Kidney (tissue), 14 donors: ENCODE data around the gene HECW1. TPM values are rescaled to one million over a fixed set of nuclear protein-coding genes. Genes with fewer than 3 reads are reported as not detected.
A peak's percentile ranks its signal among the peaks of the same experiment; 100 is the strongest.

Experiments used
- DNase-seq, 5 donors: peaks; one replicate each; pipeline ENCODE4 v3.0.0-alpha.2; 2013 to 2020
- FAIRE-seq: peaks from 2 replicates; lab custom pipeline; 2012; peaks lifted over from hg19 to GRCh38; lab: Jason Lieb, UNC
- H3K27ac ChIP-seq, 2 donors: one replicate each; pipeline ENCODE4 v1.7.0; 2013; ENCODE audit warnings: low read depth in 2 of 2, low read length in 2 of 2, inconsistent platforms in 1 of 2
- H3K27me3 ChIP-seq: one replicate; pipeline ENCODE4 v1.7.1; 2013; ENCODE audit warnings: low read length, inconsistent platforms; ENCODE audit not compliant: control insufficient read depth, insufficient read depth
- H3K36me3 ChIP-seq, 3 donors: one replicate each; pipeline versions ENCODE4 v1.7.0 to v1.7.1; 2013; ENCODE audit warnings: low read length in 3 of 3, control low read depth in 1 of 3, inconsistent platforms in 1 of 3; ENCODE audit not compliant: insufficient read depth in 3 of 3, control insufficient read depth in 2 of 3
- H3K4me1 ChIP-seq, 3 donors: one replicate each; pipeline versions ENCODE4 v1.7.0 to v1.7.1; 2013; ENCODE audit warnings: low read length in 3 of 3, inconsistent platforms in 1 of 3, low read depth in 1 of 3; ENCODE audit not compliant: control insufficient read depth in 2 of 3, insufficient read depth in 2 of 3
- H3K4me3 ChIP-seq, 3 donors: one replicate each; pipeline versions ENCODE4 v1.7.0 to v1.8.1; 2013; ENCODE audit warnings: low read length in 3 of 3, control low read depth in 1 of 3, inconsistent platforms in 1 of 3
- H3K9ac ChIP-seq, 3 donors: one replicate each; pipeline versions ENCODE4 v1.7.0 to v1.7.1; 2013; ENCODE audit warnings: low read length in 3 of 3, control low read depth in 1 of 3, inconsistent platforms in 1 of 3
- H3K9me3 ChIP-seq, 3 donors: one replicate each; pipeline versions ENCODE4 v1.7.0 to v1.7.1; 2013; ENCODE audit warnings: low read length in 3 of 3, control low read depth in 1 of 3, inconsistent platforms in 1 of 3; ENCODE audit not compliant: control insufficient read depth in 2 of 3, insufficient read depth in 1 of 3
- intact Hi-C: fragments of 100-400 bp; cut with DNase I; formaldehyde crosslinking; loops from one replicate; pipeline ENCODE4 v1.11.1; 2022
- polyA plus RNA-seq: library from polyadenylated mRNA; stranded (reverse); fragments of 350-450 nt; fragmentation: Illumina TruSeq; extraction: RNeasy Lipid Tissue Mini Kit (QIAGEN cat#74804); gene quantifications from one replicate; pipeline ENCODE4 v1.2.3, GENCODE V29; 2014; ENCODE audit warnings: low read depth, low replicate concordance; ENCODE audit not compliant: insufficient read depth
- total RNA-seq: library from RNA; stranded (reverse); fragmentation: NEBNext Ultra II Directional; extraction: Animal tissue kit (Norgen Biotek cat#: 25700); gene quantifications from one replicate; pipeline ENCODE4 v1.2.1, GENCODE V29; 2021
- TF ChIP-seq, protein P1 (sequence below): IDR thresholded peaks from 3 replicates; pipeline ENCODE4 v1.5.1; 2012; ENCODE audit warnings: mild to moderate bottlenecking, moderate library complexity, borderline replicate concordance; ENCODE audit not compliant: insufficient read depth; ENCODE audit errors: extremely low read depth
- donor health status: control.
- donor health status: control.
- donor health status: control.
- donor health status: control.
- donor health status: control.
- donor health status: DM: yes; HTN: yes; CAD: no.
- donor health status: Normal renal cell carcinoma (clear cell type).

The HECW1 gene
- total and polyA plus RNA-seq, 2 donors from 2014 or later = 0.50 to 7.5 TPM

- Histone ChIP-seq H3K27me3 (no peaks in the 10 kb centered on the region), H3K9me3 (no peaks in the 10 kb centered on the region), H3K9ac (no peak overlapping the region), H3K4me3 (no peak overlapping the region), H3K36me3 (no peaks in the 10 kb centered on the region), H3K27ac (no peak overlapping the region), H3K4me1 (no peaks in the 10 kb centered on the region)
- no peak for FAIRE-seq
- intact Hi-C loops = no loop called here
- peak in 2 of 5 donors; percentile 22 to 74 for DNase-seq
- TF ChIP-seq, protein P1, sequence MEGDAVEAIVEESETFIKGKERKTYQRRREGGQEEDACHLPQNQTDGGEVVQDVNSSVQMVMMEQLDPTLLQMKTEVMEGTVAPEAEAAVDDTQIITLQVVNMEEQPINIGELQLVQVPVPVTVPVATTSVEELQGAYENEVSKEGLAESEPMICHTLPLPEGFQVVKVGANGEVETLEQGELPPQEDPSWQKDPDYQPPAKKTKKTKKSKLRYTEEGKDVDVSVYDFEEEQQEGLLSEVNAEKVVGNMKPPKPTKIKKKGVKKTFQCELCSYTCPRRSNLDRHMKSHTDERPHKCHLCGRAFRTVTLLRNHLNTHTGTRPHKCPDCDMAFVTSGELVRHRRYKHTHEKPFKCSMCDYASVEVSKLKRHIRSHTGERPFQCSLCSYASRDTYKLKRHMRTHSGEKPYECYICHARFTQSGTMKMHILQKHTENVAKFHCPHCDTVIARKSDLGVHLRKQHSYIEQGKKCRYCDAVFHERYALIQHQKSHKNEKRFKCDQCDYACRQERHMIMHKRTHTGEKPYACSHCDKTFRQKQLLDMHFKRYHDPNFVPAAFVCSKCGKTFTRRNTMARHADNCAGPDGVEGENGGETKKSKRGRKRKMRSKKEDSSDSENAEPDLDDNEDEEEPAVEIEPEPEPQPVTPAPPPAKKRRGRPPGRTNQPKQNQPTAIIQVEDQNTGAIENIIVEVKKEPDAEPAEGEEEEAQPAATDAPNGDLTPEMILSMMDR = no peak
These were observed 421.5 kb downstream of the HECW1 start for GRCh38 chr7:43533801-43534479.

DNA sequence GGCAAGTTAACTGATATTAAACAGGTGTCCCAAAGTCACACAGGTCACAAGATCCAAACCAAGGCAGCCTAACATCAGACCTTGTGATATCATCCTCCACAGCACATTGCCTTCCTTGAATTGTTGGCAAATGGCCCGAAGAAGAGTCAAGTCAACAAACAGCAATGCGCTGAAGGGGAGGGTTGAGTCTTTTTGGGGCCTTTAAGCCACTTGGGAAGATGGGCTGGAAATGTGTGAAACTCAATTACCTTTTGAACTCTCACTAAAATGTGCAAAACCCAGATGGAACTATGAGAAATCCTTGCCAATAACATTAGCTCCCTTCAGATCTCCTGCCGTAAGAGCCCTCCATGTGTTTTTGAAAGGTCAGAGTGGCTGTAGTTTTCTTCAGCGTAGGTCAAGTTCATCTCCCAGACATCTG is 422.6 kb downstream of the HECW1 start:
- Histone ChIP-seq H3K27ac (no peak overlapping the region), H3K4me3 (no peak overlapping the region), H3K27me3 (no peaks in the 10 kb centered on the region), H3K36me3 (no peaks in the 10 kb centered on the region), H3K9ac (no peak overlapping the region), H3K4me1 (no peaks in the 10 kb centered on the region), H3K9me3 (no peaks in the 10 kb centered on the region)
- TF ChIP-seq, protein P1 = no peak
- FAIRE-seq (no peak), DNase-seq (no peak)
- intact Hi-C loops = no loop called here

DNA sequence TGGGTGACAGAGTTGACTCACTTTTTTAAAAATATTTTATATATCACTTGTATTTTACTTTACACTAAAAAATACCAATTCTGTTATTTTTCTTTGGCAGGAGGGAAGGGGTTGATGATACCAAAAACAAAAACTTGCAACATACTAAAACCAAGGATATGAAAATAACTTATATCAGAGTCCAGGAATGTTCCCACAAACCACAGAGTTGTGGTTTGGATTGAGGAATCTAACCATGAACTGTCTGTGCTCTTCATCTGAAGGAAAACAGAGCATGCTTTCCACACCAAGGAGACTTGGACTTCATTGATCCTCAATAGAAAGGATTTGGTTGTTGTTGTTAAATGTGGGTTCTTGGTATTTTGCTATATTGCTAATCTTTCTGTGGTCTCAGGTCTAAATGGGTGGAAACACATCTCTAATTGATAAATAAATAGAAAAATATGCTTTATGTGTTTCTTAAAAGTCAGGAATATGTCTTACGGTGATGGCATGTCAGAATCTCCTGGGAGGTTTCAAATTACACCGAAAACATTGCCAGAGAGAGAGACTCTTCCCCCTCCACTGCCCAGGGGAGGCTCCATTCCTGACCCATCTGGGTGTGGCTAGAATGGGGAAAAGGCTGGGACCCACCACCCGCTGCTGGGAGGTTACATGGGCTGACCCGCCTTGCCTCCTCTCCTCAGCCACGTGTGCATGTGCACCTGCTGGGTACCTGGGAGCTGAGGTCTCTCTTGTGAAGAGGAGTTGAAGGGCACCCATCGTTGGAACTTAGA is 423.6 kb downstream of the HECW1 start:
- Histone ChIP-seq H3K4me1 (no peaks in the 10 kb centered on the region), H3K9ac (no peak overlapping the region), H3K9me3 (no peaks in the 10 kb centered on the region), H3K27me3 (no peaks in the 10 kb centered on the region), H3K36me3 (no peaks in the 10 kb centered on the region), H3K4me3 (no peak overlapping the region), H3K27ac (no peak overlapping the region)
- FAIRE-seq = no peak
- TF ChIP-seq, protein P1 = no peak
- intact Hi-C loops = no loop called here
- peak in 1 of 5 donors; percentile 69 for DNase-seq
